Measurements from ENCODE around the gene IMMP2L. TPM values are rescaled to one million over a fixed set of nuclear protein-coding genes. Genes with fewer than 3 reads are reported as not detected.

IMMP2L gene
- 7.4 and 8.4 TPM in 2 replicates for total RNA-seq

DNA sequence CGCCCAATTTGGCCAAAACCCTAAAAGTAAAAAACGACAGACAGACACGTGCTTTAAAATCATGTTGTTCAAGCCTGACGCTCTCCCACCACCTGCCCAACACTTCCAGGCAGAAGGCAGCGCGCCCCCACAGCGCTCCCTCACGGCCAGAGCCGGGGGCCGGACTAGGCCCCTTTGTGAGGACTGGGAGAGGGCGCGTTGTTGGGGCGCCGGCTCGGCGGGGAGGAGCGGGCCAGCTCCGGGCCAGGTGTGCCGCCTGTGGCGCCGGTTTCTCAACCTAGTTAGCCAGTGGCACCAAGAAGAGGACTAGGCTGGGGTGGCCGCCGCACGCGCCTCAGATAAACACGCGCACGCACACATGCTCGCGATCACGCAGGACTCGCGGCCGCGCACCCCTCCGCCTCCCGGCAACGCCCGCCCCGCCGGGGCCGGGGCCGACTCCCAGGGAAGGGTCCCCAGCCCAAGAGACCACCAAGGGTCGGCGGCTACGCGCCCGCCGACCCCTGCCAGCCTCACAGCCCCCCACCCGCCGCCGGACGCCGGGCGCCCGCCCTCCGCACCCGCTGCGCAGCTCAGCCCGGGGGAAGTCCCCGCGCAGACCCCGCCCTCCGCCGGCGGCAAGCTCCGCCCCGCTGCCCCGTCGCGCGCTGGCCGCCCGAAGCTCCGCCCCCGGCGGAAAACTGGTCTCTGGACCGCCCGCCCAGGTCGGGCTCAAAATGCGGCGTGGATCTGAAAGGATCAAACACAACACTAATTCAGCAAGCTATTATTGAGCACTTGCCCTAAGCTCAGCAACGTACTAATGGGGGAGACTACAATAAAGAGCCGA lies at the start of gene IMMP2L:
Gene IMMP2L, minus strand, starts transcription at position 589 of the 829 bp plus-strand sequence.

DNA sequence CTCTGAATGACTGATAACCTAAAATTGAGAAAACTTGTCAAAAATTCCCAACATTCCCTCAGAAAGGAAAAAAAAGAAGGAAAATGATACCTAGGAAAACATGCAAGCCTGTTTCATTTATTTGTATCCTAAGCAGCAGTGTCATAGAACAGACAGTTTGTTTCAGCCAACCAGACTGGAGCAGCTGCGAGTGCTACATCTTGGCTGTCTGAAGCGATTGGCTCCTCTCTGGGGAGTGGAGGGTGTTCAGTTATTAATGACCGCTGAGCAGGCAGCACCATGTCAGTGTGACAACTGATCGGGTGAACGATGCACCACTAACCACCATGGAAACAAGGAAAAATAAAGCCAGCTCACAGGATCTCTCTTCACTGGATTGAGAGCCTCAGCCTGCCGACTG lies 471.4 kb downstream of the IMMP2L start, which contains the start of gene LRRN3:
Gene LRRN3, plus strand, starts transcription at position 282 of the 400 bp plus-strand sequence. CDS start 31,646 bp downstream, outside the sequence.

